Stomach (tissue), 4 donors: ENCODE measurements around the gene SLU7.

ENCODE experiments used
- CTCF ChIP-seq, 7 experiments: fragments of 450-650 bp in 4 of 7; fragments of 200-600 bp in 3 of 7; sonication (generic) in 3 of 7; IDR thresholded peaks; one replicate each; pipeline ENCODE4 v1.5.1; 2016 to 2019; ENCODE audit warnings: antibody characterized with exemption in 7 of 7, control low read depth in 2 of 7, mild to moderate bottlenecking in 1 of 7
- POLR2AphosphoS5 ChIP-seq, 3 donors: sonication (generic); formaldehyde crosslinking; IDR thresholded peaks; one replicate each; pipeline ENCODE4 v1.6.1; 2016; ENCODE audit warnings: antibody characterized with exemption in 3 of 3

DNA sequence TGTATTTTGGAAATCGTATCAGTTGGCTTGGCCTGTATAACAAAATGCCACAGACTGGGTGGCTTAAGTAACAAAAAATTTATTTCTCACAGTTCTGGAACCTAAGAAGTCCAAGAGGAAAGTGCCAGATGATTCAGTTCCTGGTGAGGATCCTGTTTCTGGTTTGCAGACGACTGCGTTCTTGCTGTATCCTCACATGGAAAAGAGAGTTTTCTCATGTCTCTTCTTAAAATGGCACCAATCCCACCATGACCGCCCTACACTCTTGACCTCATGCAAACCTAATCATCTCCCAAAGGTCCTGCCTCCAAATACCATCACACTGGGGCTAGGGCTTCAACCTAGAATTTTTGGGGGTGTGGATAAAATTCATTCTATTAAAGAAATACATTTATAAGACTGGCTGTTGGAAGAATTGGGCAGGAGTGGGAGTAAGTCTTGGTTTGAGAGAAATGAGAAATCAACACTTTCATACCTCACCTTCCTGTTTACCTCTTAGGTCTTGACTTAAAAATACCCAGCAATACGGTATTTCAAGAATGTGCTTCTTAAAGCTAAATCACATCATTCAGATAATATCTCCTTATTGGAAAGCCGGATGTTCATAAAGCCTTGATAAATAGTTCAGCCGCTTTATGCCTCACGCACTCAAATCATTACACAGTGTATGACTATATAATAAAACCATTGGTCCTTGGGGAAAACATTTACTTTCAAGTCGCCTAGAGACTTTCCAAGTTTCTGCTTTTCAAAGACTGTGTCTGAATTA, 31.5 kb upstream of the SLU7 start:
- TF ChIP-seq POLR2AphosphoS5 (IDR thresholded peaks at IDR 0.05) (no peak), CTCF (IDR thresholded peaks at IDR 0.05) (no peak)
